ENCODE measurements around the gene CAMKMT. TPM values are rescaled to one million over a fixed set of nuclear protein-coding genes. Genes with fewer than 3 reads are reported as not detected.

The CAMKMT gene
- total and polyA plus RNA-seq, 2 donors (not counting 1 experiment from before 2014, with no cell fraction given): 6.2 to 23.3 TPM

- no peak overlapping the region for H3K27ac Mint-ChIP-seq
- Histone ChIP-seq H3K36me3 (replicated peaks in 1 of 2; ENCODE audit: control extremely low read depth in 1 of 2, control insufficient read depth in 1 of 2, extremely low read depth in 1 of 2, insufficient read depth in 2 of 2, low read length in 1 of 2) (no peaks in the 10 kb centered on the region), H3K79me2 (ENCODE audit: control insufficient read depth, insufficient read depth, low read length) (no peaks in the 10 kb centered on the region), H3K27me3 (replicated peaks in 1 of 4; ENCODE audit: control extremely low read depth in 1 of 4, control insufficient read depth in 3 of 4, insufficient read depth in 4 of 4, low read length in 3 of 4) (no peaks in the 10 kb centered on the region), H3K9me3 (ENCODE audit: control extremely low read depth in 1 of 3, control insufficient read depth in 2 of 3, insufficient read depth in 1 of 3, low read length in 2 of 3) (peaks cover 0 to 4% (median 0%) of the 10 kb centered on the region in 3 donors), H3K4me1 (ENCODE audit: control insufficient read depth in 2 of 2, insufficient read depth in 2 of 2, low read length in 2 of 2) (peaks cover 5% of the 10 kb centered on the region in 2 donors), H3K9ac (ENCODE audit: low read length) (no peak overlapping the region), H3K4me3 (ENCODE audit: control extremely low read depth in 1 of 5, extremely low read depth in 1 of 5, insufficient read depth in 1 of 5, low read depth in 2 of 5, low read length in 4 of 5) (no peak overlapping the region), H4K20me1 (ENCODE audit: control insufficient read depth, insufficient read depth, low read length, poor library complexity, severe bottlenecking) (no peaks in the 10 kb centered on the region), H3K27ac (ENCODE audit: low read length in 2 of 2) (no peak overlapping the region), H3K4me2 (replicated peaks; ENCODE audit: low read depth, low read length, poor library complexity, severe bottlenecking) (no peak overlapping the region), H2AFZ (ENCODE audit: insufficient read depth, low read depth, low read length, poor library complexity, severe bottlenecking) (no peak overlapping the region)
- ATAC-seq (ENCODE audit: low read depth) (no peak), DNase-seq (no peak)
- no peak overlapping the region for H3K4me3 Mint-ChIP-seq
- ChIA-PET POLR2A (no interaction called here), CTCF (interaction anchor here (1.4 kb wide), 1 partner anchor 283 kb away, joined by 4 read pairs; no protein-coding TSS in a partner anchor)
- intact Hi-C loops (cut with micrococcal nuclease): no loop called here
- no peaks in the 10 kb centered on the region for H3K9me3 Mint-ChIP-seq (ENCODE audit: insufficient read depth)
- TF ChIP-seq CTCF (IDR thresholded peaks at IDR 0.05): no peak
- no peak for TF ChIP-seq EZH2 (IDR thresholded peaks at IDR 0.05; ENCODE audit: borderline replicate concordance, insufficient read depth, low read depth, low read length, poor library complexity, severe bottlenecking)
- H3K27me3 Mint-ChIP-seq: no peaks in the 10 kb centered on the region
- H3K4me1 Mint-ChIP-seq: peaks cover 15% of the 10 kb centered on the region
- 80% methylated on average over 1 of the region's 1 CpG for WGBS (ENCODE audit: insufficient coverage)
Measured at GRCh38 chr2:44672431-44672830, 310.7 kb downstream of the CAMKMT start.

GRCh38 chr2:44674473-44675284, 312.9 kb downstream of the CAMKMT start:
- H3K9ac ChIP-seq (ENCODE audit: low read length): no peak overlapping the region
- H3K36me3 ChIP-seq (replicated peaks in 1 of 2; ENCODE audit: control extremely low read depth in 1 of 2, control insufficient read depth in 1 of 2, extremely low read depth in 1 of 2, insufficient read depth in 2 of 2, low read length in 1 of 2): no peaks in the 10 kb centered on the region
- ATAC-seq (ENCODE audit: low read depth): no peak
- no peaks in the 10 kb centered on the region for H3K79me2 ChIP-seq (ENCODE audit: control insufficient read depth, insufficient read depth, low read length)
- no peak overlapping the region for H3K4me2 ChIP-seq (replicated peaks; ENCODE audit: low read depth, low read length, poor library complexity, severe bottlenecking)
- H3K27ac ChIP-seq (ENCODE audit: low read length in 2 of 2): no peak overlapping the region
- H3K27me3 ChIP-seq (replicated peaks in 1 of 4; ENCODE audit: control extremely low read depth in 1 of 4, control insufficient read depth in 3 of 4, insufficient read depth in 4 of 4, low read length in 3 of 4): no peaks in the 10 kb centered on the region
- CTCF ChIA-PET: no interaction called here
- no CpG with 5 or more reads among the region's 4 CpGs for WGBS (ENCODE audit: insufficient coverage)
- intact Hi-C loops (cut with micrococcal nuclease): no loop called here
- Mint-ChIP-seq H3K27ac (no peak overlapping the region), H3K27me3 (no peaks in the 10 kb centered on the region), H3K4me1 (peaks cover 9% of the 10 kb centered on the region), H3K9me3 (ENCODE audit: insufficient read depth) (no peaks in the 10 kb centered on the region), H3K4me3 (no peak overlapping the region)
- H3K4me3 ChIP-seq (ENCODE audit: control extremely low read depth in 1 of 5, extremely low read depth in 1 of 5, insufficient read depth in 1 of 5, low read depth in 2 of 5, low read length in 4 of 5): no peak overlapping the region
- H3K9me3 ChIP-seq (ENCODE audit: control extremely low read depth in 1 of 3, control insufficient read depth in 2 of 3, insufficient read depth in 1 of 3, low read length in 2 of 3): peaks cover 0 to 4% (median 0%) of the 10 kb centered on the region in 3 donors
- H2AFZ ChIP-seq (ENCODE audit: insufficient read depth, low read depth, low read length, poor library complexity, severe bottlenecking): no peak overlapping the region
- DNase-seq: no peak
- H4K20me1 ChIP-seq (ENCODE audit: control insufficient read depth, insufficient read depth, low read length, poor library complexity, severe bottlenecking): no peaks in the 10 kb centered on the region
- TF ChIP-seq EZH2 (IDR thresholded peaks at IDR 0.05; ENCODE audit: borderline replicate concordance, insufficient read depth, low read depth, low read length, poor library complexity, severe bottlenecking): no peak
- TF ChIP-seq CTCF (IDR thresholded peaks at IDR 0.05): no peak
- POLR2A ChIA-PET: no interaction called here
- peaks cover 5% of the 10 kb centered on the region in 2 donors for H3K4me1 ChIP-seq (ENCODE audit: control insufficient read depth in 2 of 2, insufficient read depth in 2 of 2, low read length in 2 of 2)

Measured in B cell (primary cell).